Lung (tissue), 12 donors: Measurements from ENCODE around the gene ZNF3. TPM values are rescaled to one million over a fixed set of nuclear protein-coding genes. Genes with fewer than 3 reads are reported as not detected.

Source experiments
- ATAC-seq: fragments of 200-7000 bp; cut with Tn5 transposase; one replicate; pipeline ENCODE4 v1.9.1; 2020; ENCODE audit warnings: moderate number of reproducible peaks; ENCODE audit not compliant: insufficient read depth, low FRiP score
- DNase-seq, 3 donors: peaks; one replicate each; pipeline ENCODE4 v3.0.0-alpha.2; 2013 to 2017
- H3K27ac ChIP-seq, 2 donors: one replicate each; pipeline ENCODE4 v1.5.1; 2013; ENCODE audit warnings: mild to moderate bottlenecking in 2 of 2, moderate library complexity in 2 of 2, control low read depth in 1 of 2, inconsistent platforms in 1 of 2, low read depth in 1 of 2, low read length in 1 of 2
- H3K27me3 ChIP-seq, 3 donors: one replicate each; pipeline ENCODE4 v1.5.1; 2013; ENCODE audit warnings: low read length in 2 of 3; ENCODE audit not compliant: control insufficient read depth in 3 of 3, insufficient read depth in 3 of 3
- H3K36me3 ChIP-seq, 4 donors: one replicate each; pipeline ENCODE4 v1.5.1; 2013; ENCODE audit warnings: low read length in 4 of 4, mild to moderate bottlenecking in 1 of 4, moderate library complexity in 1 of 4; ENCODE audit not compliant: control insufficient read depth in 4 of 4, insufficient read depth in 4 of 4
- H3K4me1 ChIP-seq, 5 donors: one replicate each; pipeline ENCODE4 v1.5.1; 2013; ENCODE audit warnings: low read length in 5 of 5, mild to moderate bottlenecking in 2 of 5, moderate library complexity in 1 of 5; ENCODE audit not compliant: control insufficient read depth in 5 of 5, insufficient read depth in 5 of 5
- H3K4me3 ChIP-seq: one replicate; pipeline ENCODE4 v1.5.1; 2013; ENCODE audit warnings: mild to moderate bottlenecking, control low read depth, moderate library complexity
- H3K9ac ChIP-seq, 2 donors: one replicate each; pipeline ENCODE4 v1.5.1; 2013; ENCODE audit warnings: low read length in 2 of 2, control low read depth in 1 of 2; ENCODE audit not compliant: insufficient read depth in 1 of 2
- H3K9me3 ChIP-seq, 4 donors: one replicate each; pipeline ENCODE4 v1.5.1; 2013; ENCODE audit warnings: low read length in 3 of 4, mild to moderate bottlenecking in 1 of 4, moderate library complexity in 1 of 4; ENCODE audit not compliant: control insufficient read depth in 4 of 4, insufficient read depth in 3 of 4
- CTCF ChIP-seq: IDR thresholded peaks from 2 replicates; pipeline ENCODE4 v1.5.1; 2012; ENCODE audit warnings: mild to moderate bottlenecking; ENCODE audit errors: control extremely low read depth, extremely low read depth
- WGBS, 2 donors: extraction: QIAGEN DNeasy Blood & Tissue Kit; methylation state at CpG; one replicate each; pipeline ENCODE4 v1.1.7; 2013; 5-methylcytosine and 5-hydroxymethylcytosine counted together
- polyA plus RNA-seq, 2 donors: library from polyadenylated mRNA; stranded (reverse); fragments of 200-250 nt; gene quantifications; one replicate each; pipeline ENCODE4 v1.2.1, GENCODE V29; 2013
- total RNA-seq, 2 donors: library from RNA; depleted of rRNA in 1 of 2; stranded (reverse); fragments of >200 nt in 1 of 2; gene quantifications; one replicate each; pipeline ENCODE4 v1.2.1, GENCODE V29; 2014 to 2021
- donor health status: control.
- donor health status: control.
- donor health status: Bipolar disorder and iron deficiency.
- donor health status: healthy.
- donor health status: DM: yes; HTN: yes; CAD: no.

The ZNF3 gene
- total and polyA plus RNA-seq, 4 donors, result 12.8 to 30.5 (median 23.4) TPM

DNA sequence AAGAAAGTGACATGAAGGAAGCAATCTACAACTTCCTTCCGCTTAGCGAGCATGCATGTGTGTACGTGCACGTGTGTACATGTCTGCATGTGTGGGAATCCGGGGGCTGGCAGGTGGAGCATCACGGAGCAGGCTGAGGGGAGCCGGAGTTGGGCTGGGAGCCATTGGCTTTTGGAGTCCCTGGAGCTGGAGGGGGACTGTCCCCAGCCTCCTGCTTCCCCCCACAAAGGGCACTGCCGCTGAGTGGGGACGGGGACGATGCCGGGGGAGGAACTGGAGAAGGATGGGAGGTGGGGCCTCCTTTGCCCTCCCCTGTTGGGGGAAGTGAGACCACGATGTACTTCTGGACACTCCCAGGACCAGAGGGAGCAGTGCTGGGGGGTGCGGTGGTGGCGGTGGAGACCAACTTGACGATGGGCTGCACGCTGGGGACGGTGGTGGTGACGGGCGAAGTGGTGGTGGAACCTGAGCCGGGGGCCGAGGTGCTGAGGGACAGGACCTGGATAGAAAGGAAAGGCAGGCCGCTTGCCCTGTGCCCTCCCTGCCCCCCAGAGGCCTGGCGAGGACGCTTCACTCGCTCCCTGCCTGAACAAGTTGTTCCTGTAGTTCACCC is 25.7 kb upstream of the ZNF3 start:
- DNase-seq, result no peak
- no peak overlapping the region for H3K9ac ChIP-seq
- no peaks in the 10 kb centered on the region for H3K9me3 ChIP-seq
- H3K36me3 ChIP-seq, result peaks cover 5 to 68% (median 27%) of the 10 kb centered on the region in 4 donors
- ATAC-seq, result no peak
- no peak overlapping the region for H3K4me3 ChIP-seq
- WGBS, 2 donors, result 84 to 89% methylated on average over 24 to 25 of the region's 25 CpGs
- no peaks in the 10 kb centered on the region for H3K27me3 ChIP-seq
- H3K27ac ChIP-seq, result no peak overlapping the region
- H3K4me1 ChIP-seq, result peaks cover 0 to 4% (median 0%) of the 10 kb centered on the region in 5 donors
- no peak for TF ChIP-seq CTCF

- no peak overlapping the region for H3K4me3 ChIP-seq
- no peak overlapping the region for H3K27ac ChIP-seq
- no peaks in the 10 kb centered on the region for H3K9me3 ChIP-seq
- WGBS, 2 donors, result 86 to 88% methylated on average over 17 of the region's 17 CpGs
- H3K4me1 ChIP-seq, result peaks cover 0 to 4% (median 0%) of the 10 kb centered on the region in 5 donors
- no peak overlapping the region for H3K9ac ChIP-seq
- H3K27me3 ChIP-seq, result no peaks in the 10 kb centered on the region
- ATAC-seq, result no peak
- TF ChIP-seq CTCF, result no peak
- no peak for DNase-seq
- peaks cover 5 to 64% (median 26%) of the 10 kb centered on the region in 4 donors for H3K36me3 ChIP-seq
These were observed 25.1 kb upstream of the ZNF3 start for GRCh38 chr7:100106633-100107032.

DNA sequence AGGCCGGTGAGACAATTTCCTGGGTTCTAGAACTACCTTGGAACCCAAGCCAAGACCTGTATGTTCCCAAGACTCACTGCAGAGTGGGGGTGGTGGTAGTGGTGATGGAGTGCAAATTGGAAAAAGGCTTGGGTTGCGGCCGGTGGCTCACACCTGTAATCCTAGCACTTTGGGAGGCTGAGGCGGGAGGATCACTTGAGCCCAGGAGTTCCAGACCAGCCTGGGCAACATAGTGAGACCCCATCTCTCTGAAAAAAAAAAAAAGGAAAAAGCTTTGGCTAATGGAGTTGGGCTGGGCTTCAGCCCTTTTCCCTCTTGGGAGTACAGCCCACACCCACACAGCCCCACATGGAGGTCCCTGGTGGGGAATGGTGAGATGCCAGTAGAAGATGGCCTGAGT is 24.0 kb upstream of the ZNF3 start:
- Histone ChIP-seq H3K9ac (no peak overlapping the region), H3K27me3 (no peaks in the 10 kb centered on the region), H3K4me1 (peaks cover 0 to 4% (median 0%) of the 10 kb centered on the region in 5 donors), H3K9me3 (no peaks in the 10 kb centered on the region), H3K36me3 (peaks cover 5 to 54% (median 17%) of the 10 kb centered on the region in 4 donors), H3K4me3 (no peak overlapping the region), H3K27ac (no peak overlapping the region)
- DNase-seq (no peak), ATAC-seq (no peak)
- WGBS, 2 donors, result 94 to 96% methylated on average over 4 of the region's 4 CpGs
- TF ChIP-seq CTCF, result no peak
